GM19324 (cell line): ENCODE results near the gene DHRS2.
"Not testable (repeated sequence)": the region's sequence is repeated elsewhere in the genome, so short reads cannot be mapped to it uniquely, and the experiment has no call there.

Source experiments
- ATAC-seq: cut with Tn5 transposase; IDR thresholded peaks from one replicate; pipeline ENCODE4 v1.9.1; 2021; ENCODE audit warnings: mild to moderate bottlenecking, moderate library complexity; ENCODE audit not compliant: unreplicated experiment, low FRiP score

The DHRS2 gene

DNA sequence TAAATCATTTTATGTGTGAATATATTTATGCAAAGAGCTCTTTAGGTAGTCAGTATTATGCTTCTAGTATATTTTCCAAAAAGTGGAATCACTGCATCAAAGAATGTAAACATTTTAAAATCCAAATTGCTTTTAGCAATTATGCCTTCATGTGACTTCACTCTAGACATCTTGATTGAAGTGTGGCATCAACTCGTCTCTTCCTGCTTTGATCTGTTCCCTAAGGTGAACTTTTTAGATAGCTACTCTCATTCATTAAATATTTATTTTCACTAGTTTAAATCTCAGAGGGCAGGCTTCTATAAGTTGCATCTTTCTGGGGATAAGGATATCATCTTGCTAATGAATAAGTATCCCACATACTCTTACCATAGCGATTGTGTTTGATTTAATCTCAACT is 39.2 kb downstream of the DHRS2 start:
- ATAC-seq = no peak

DNA sequence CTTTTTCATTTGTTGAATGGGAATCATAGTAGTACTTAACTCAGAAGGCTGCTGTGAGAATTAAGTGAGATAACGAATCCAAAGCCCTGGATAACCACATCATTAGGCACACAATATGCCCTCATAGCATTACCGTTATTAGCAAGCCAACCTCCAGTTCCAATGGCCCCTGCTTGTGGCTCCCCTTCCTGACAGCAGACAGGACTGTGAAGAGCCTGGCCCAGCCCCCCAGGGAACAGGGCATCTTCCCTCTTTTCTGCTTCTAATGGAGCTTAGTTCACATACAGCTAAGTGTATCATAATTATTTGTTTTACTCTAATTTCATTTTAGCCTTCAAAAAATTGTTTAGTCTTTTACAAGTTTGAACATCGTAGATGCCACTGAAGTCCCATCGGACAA is 39.7 kb downstream of the DHRS2 start:
- ATAC-seq = no peak

DNA sequence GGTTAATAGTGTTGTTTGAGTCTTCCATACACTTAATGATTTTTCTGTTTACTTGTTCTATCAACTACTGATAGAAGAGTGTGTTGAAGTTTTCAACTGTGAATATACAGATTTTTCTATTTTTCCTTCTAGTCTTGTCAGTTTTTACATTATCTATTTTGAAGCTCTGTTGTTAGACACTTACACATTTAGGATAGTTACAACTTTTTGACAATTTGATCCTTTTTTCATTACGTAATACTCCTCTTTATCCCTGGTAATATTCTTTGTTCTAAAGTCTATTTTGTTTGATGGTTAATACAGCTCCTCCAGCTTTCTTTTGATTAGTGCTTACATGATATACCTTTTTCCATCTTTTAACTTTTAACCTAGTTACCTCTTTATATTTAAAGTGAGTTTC is 45.2 kb downstream of the DHRS2 start:
- ATAC-seq = no peak

GRCh38 chr14:23689709-23690514 is 53.7 kb downstream of the DHRS2 start:
- ATAC-seq = not testable (repeated sequence)

DNA sequence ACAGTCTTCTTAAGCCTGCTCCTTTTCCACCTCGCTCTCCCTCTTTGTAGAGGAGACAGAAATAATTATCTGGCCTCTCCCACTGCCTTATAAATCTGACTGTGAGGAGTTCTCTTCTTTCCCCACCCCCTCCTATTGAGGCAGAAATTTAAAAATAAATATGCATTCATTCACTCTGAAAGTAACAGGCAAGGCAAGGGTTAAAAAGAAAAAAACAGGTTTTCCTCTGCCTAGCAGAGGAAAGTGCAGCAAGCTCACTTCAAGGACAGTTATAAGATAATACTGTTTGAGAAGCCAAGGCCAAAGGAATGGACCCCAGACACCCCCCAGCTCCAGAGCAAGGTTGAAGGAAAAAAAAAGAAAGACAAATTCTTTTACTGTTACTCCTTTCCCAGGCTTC is 56.3 kb downstream of the DHRS2 start:
- ATAC-seq = no peak

DNA sequence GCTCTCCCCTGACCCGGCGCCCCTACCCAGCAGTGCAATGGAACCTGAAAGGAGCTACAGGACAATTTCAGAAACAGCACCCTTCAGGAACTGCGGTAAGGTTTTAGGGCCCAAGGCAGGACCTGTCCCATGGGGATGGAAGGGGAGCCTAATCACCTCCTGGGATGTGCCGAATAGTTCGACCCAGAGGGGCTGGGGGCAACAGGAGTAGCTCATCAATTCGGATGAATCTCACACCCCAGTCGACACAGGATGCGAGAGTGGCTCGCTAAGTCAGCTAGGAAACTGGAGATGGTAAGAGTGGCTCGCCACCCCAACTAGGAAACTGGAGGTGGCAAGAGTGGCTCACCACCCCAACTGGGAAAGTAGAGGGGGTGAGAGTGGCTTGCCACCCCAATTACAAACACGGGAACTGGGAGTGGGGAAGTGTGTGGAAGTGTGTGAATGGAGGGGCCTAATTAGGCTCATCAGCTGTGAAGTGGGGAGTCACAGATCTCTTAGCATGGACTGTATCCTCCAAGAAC is 57.1 kb downstream of the DHRS2 start:
- no peak for ATAC-seq

- no peak for ATAC-seq
Measured at GRCh38 chr14:23694085-23694948, 58.2 kb downstream of the DHRS2 start.
